NCI-H748 (cell line): ENCODE data around the gene ADAM8.

Experiments
- DNase-seq: peaks from one replicate; lab custom pipeline; 2025; ENCODE audit not compliant: unreplicated experiment; lab: John Stamatoyannopoulos, UW

ADAM8 gene

GRCh38 chr10:133282846-133283390 lies 6.2 kb upstream of the ADAM8 start:
- DNase-seq, result no peak

GRCh38 chr10:133281628-133282372 lies 5.1 kb upstream of the ADAM8 start:
- DNase-seq, result no peak

GRCh38 chr10:133281084-133281483 lies 4.4 kb upstream of the ADAM8 start:
- DNase-seq, result no peak

GRCh38 chr10:133280391-133281059 lies 3.9 kb upstream of the ADAM8 start:
- DNase-seq, result no peak

- DNase-seq, result no peak
Observed at GRCh38 chr10:133279326-133280226, 2.9 kb upstream of the ADAM8 start.

GRCh38 chr10:133278577-133279265 lies 2.1 kb upstream of the ADAM8 start:
- DNase-seq, result no peak

- DNase-seq, result no peak
Observed at GRCh38 chr10:133277993-133278576, 1.4 kb upstream of the ADAM8 start.

- DNase-seq, result no peak
Observed at GRCh38 chr10:133277277-133277992, 767 bp upstream of the ADAM8 start.

- no peak for DNase-seq
Observed at GRCh38 chr10:133276100-133276434, 601 bp downstream of the ADAM8 start.

- DNase-seq, result no peak
Observed at GRCh38 chr10:133275684-133276092, 980 bp downstream of the ADAM8 start.

- DNase-seq, result no peak
Observed at GRCh38 chr10:133274751-133275683, 1.7 kb downstream of the ADAM8 start.

- no peak for DNase-seq
Observed at GRCh38 chr10:133273534-133274143, 3.0 kb downstream of the ADAM8 start.

GRCh38 chr10:133272964-133273420 lies 3.7 kb downstream of the ADAM8 start:
- DNase-seq, result no peak

GRCh38 chr10:133272301-133272963 lies 4.2 kb downstream of the ADAM8 start:
- no peak for DNase-seq

GRCh38 chr10:133271521-133272300 lies 5.0 kb downstream of the ADAM8 start:
- DNase-seq, result no peak

GRCh38 chr10:133270773-133271297 lies 5.8 kb downstream of the ADAM8 start:
- DNase-seq, result no peak

- no peak for DNase-seq
Observed at GRCh38 chr10:133270204-133270603, 6.5 kb downstream of the ADAM8 start.
